HG02852 (cell line): Measurements from ENCODE around the gene PCDHAC2.

ENCODE experiments used
- ATAC-seq: cut with Tn5 transposase; IDR thresholded peaks from one replicate; pipeline ENCODE4 v1.9.1; 2021; ENCODE audit warnings: mild to moderate bottlenecking, moderate library complexity; ENCODE audit not compliant: unreplicated experiment

PCDHAC2 gene, protein sequence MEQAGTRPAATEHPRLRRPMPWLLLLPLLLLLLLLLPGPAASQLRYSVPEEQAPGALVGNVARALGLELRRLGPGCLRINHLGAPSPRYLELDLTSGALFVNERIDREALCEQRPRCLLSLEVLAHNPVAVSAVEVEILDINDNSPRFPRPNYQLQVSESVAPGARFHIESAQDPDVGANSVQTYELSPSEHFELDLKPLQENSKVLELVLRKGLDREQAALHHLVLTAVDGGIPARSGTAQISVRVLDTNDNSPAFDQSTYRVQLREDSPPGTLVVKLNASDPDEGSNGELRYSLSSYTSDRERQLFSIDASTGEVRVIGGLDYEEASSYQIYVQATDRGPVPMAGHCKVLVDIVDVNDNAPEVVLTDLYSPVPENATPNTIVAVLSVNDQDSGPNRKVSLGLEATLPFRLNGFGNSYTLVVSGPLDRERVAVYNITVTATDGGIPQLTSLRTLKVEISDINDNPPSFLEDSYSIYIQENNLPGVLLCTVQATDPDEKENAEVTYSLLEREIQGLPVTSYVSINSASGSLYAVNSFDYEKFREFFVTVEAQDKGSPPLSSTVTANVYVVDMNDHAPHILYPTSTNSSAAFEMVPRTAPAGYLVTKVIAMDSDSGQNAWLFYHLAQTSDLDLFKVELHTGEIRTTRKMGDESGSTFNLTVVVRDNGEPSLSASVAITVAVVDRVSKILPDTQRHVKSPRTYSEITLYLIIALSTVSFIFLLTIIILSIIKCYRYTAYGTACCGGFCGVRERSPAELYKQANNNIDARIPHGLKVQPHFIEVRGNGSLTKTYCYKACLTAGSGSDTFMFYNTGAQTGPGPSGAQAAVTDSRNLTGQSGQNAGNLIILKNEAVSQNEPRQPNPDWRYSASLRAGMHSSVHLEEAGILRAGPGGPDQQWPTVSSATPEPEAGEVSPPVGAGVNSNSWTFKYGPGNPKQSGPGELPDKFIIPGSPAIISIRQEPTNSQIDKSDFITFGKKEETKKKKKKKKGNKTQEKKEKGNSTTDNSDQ

DNA sequence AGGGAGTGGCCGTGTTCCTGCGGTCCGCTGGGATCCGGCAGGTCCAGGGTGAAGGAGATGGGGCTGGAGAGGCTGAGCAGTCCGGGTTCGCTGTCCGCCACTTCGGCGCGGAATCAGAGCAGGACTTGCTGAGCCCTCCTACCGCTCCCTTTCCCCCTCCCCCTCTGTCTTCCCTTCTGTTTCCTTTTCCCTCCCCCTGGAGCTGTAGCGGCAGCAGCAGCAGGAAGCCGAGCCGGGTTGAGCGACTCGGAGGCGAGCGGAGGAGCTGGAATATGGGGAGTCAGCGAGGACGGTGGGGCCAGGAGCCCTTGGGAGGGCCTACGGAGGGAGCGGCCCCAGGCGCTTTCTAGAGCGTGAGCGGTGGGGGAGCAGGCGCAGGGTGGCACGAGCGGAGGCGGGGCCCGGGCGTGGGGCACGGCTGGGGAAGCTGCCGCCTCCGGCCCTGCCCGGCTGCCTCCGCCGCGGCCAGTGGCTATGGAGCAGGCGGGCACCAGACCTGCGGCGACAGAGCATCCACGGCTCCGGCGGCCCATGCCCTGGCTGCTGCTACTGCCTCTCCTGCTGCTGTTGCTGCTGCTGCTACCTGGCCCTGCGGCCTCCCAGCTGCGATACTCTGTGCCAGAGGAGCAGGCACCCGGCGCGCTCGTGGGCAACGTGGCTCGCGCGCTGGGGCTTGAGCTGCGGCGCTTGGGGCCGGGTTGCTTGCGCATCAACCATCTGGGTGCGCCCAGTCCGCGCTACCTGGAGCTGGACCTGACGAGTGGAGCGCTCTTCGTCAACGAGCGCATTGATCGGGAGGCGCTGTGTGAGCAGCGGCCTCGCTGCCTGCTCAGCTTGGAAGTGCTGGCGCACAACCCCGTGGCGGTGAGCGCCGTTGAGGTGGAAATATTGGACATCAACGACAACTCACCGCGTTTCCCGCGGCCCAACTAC lies at the start of gene PCDHAC2:
PCDHAC2 (plus strand) TSS at position 184 of the 933 bp plus-strand sequence; CDS start at position 475, 291 bp downstream.
- ATAC-seq, result no peak

DNA sequence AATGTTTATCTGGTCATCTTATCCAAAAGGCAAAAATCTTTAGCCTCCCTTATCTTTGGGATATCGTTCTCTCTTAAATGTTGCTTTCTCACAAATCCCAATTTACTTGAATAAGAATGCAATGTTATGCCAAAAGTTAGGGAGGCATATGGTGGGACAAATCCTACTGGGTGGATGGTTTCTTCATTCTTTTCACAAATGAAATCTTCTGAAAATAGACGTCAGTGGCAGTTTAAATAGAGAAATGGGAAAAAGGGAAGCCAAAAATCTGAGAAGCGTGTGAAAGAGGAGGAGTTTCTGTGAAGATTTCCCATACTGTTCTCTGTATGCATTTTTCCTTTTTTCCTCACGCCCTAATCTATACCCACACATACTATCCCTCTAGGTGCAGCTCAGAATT lies 42.7 kb upstream of the PCDHAC2 start:
- no peak for ATAC-seq

DNA sequence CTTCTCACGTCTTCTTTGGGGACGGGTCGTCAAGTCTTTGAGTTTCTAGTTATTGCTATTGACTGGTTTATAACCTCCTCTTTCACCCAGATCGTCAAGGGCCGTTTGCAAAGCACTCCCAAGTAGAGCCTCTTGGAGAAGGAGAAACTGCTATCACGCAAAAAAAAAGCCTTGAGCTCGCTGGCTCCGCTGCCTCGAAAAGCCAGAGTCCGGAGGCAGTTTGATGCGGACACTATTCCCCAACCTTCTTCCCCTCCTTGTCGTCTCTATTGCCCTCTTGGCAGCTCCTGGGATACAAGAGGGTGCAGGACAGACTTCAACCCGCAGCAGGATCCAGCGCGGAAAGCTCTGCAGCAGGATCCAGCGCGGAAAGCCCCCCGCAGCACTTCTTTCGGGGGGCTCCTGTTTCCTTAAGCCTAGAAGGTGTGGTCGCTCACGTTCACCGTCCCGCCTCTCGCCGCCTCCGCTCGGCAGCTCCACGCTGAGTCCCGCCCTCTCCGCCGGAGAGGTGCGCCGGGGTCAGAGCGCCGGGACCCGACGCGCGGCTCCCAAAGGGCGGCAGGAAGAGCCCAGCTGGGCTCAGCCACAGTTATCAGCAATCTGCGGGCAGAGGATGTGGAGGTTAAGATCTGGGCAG lies 40.4 kb upstream of the PCDHAC2 start, which contains the start of gene PCDHAC1:
PCDHAC1 (plus strand) TSS at position 494 of the 637 bp plus-strand sequence. CDS start 594 bp downstream, outside the sequence.
- ATAC-seq, result no peak

DNA sequence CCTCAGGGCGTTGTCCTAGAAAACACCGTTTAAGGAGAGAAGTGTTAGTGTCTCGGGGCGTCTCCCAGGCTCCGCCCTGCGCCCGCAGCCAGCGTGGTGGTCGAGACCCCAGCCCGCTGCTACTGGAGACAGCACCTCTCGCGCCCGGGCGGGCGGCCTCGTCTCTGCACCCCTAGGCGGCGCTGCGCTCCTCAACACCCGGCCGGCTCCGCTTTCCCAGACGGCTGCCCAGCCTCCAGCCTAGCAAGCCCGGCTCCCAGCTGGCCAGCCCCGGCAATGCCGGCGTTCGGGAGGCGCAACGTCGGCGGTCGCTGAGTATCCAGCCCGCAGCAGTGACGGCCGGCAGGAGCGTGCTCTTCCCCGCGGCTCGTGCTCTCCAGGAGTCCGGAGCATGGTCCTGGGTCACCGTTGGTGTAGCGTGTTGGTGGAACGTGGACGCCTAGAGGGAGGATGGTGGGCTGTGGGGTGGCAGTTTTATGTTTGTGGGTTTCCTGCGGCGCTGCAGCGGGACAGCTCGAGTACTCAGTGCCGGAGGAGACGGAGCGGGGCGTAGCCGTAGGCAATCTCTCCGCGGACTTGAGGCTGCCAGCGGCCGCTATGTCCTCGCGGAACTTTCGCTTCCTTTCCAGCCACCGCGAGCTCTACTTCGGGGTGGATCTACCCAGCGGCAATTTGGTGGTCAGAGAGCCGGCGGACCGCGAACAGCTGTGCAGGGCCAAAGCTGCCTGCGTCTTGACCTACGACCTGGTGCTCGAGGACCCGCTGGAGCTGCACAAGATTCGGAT lies 39.6 kb upstream of the PCDHAC2 start:
- no peak for ATAC-seq

DNA sequence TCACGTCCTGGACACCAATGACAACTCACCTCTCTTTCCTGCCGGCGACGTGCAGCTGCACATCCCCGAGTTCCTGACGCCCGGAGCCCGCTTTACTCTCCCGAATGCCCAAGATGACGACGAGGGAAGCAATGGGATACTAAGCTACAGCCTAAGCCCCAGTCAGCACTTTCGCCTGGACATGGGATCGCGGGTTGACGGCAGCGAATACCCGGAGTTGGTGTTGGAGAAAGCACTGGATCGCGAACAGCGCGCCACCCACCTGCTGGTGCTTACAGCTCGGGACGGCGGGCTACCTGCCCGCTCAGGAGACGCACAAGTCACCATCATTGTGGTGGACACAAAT lies 39.1 kb upstream of the PCDHAC2 start:
- no peak for ATAC-seq

DNA sequence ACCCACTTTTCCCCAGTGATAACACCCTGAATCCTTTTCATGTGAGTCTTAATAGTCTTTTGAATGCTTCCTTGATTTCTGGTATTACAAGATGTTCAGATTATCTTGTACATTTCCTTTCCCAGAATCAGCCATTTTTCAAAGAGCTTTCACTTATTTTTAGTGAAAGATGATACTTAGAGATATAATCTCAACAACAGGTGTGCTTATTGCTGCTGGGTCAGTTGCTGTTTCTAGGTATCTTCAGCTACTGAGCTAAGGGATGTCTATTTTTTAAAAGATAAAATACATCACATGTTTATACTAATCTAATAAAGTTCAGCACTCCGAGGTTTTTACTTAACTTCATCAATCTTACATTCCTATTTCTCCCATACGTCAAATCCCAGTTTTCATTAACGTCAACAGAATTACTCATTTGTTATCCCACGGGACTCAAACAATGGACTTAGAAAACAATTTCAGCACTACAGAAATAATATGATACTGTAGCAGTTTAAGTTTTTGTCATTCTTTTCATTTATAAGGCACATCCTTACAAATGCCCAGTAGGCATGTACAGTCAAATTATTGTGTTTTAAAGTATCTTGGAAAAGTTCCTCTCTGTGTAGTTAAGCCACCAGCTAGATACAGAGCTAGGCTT lies 31.2 kb upstream of the PCDHAC2 start:
- no peak for ATAC-seq

DNA sequence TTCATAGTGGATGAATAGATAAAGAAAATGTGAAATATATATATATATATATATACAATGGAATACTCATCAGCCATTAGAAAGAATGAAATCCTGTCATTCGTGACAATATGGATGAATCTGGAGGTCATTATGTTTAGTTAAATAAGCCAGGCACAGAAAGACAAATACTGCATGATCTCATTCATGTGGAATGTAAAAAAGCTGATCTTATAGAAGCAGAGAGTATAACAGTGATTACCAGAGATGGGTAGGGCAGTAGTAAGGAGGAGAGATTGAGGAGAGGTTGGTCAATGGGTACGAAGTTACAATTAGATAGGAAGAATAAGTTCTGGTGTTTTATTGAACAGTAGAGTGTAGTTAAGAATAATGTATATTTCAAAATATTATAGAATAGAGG lies 19.7 kb upstream of the PCDHAC2 start:
- no peak for ATAC-seq

DNA sequence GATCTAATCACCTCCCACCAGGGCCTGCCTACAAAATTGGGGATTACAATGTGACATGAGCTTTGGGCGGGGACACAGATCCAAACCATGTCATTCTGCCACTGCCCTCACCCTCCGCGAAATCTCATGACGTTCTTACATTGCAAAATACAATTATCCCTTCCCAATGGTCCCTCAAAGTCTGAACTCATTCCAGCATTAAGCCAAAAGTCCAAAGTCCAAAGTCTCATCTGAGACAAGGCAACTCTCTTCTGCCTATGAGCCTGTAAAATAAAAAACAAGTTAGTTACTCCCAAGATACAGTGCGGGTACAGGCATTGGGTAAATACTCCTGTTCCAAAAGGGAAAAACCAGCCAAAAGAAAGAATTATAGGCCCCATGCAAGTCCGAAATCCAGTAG lies 14.6 kb upstream of the PCDHAC2 start:
- no peak for ATAC-seq

DNA sequence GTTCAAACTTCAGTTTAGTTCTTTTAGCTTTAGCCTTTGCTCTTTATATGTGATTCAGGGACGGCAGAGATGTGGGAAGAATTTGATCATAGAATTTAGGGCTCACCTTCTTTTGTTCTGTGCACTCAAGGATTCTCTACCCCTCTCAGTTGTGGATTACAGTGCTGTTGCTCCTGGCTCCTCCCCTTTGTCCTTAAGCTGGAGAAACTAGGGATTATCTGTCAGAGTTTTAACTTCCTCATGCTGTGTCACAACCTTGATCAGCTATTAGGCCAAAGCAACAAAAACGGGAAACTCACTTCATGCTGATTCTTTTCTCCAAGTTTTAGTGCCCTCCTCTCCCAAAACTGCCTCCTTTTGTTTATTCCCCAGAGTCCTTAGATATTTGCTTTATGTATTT lies 13.0 kb upstream of the PCDHAC2 start:
- ATAC-seq, result no peak

DNA sequence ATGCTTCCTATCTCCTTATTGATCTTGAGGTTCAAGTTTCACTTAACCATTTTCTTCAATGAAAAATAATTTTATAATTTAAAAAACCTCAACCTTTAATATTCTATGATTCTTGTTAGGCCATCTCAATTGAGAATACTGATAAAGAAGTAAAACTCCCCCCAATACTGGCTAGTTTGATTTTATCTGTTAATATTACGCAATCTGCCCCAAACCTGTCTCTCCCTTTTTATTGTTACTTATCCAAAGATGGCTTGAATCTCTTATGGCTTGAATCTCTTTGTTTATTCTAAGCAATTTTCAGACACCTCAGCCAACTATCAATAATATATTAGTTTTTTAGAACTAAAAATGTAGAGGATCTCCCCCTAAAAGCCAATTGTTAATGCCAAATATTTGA lies 4.1 kb upstream of the PCDHAC2 start:
- no peak for ATAC-seq

DNA sequence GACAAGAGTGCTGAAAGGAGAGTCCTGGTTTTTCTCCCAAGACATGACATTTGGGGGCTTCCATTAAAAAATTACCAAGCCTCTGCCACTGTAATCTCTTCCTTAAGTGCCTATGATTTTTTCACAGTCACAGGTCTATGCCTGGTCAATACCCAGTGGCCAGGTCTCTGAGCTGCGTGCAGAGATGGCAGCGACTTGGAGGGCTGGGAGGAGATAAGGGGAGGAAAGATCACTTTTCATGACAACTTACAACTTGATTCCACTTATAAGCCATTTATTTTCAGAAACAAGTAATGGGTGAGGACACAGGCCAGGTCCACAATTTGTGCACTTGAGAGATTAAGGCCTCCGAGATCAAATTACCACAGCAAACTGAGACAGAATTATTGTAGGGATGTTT lies 1.9 kb upstream of the PCDHAC2 start:
- no peak for ATAC-seq

DNA sequence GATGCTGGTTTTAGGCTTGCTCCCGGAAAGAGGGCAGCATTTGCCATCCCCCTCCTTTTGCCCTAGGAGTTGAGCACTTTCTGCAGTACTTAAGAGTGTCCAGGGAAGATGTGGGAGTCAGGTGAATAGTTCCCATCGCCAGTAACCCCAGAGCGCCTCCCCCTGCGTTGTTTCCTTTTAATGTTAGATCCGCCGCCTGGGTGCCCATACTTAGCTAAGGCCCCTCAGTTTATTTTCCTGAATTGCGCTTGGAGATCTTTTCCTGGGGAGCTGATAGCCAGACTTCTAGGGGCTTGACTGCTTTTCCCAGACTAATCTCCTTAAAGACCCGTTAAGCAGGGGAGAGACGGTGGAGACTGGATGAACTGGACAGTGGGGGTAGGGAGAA lies 377 bp upstream of the PCDHAC2 start:
- no peak for ATAC-seq

DNA sequence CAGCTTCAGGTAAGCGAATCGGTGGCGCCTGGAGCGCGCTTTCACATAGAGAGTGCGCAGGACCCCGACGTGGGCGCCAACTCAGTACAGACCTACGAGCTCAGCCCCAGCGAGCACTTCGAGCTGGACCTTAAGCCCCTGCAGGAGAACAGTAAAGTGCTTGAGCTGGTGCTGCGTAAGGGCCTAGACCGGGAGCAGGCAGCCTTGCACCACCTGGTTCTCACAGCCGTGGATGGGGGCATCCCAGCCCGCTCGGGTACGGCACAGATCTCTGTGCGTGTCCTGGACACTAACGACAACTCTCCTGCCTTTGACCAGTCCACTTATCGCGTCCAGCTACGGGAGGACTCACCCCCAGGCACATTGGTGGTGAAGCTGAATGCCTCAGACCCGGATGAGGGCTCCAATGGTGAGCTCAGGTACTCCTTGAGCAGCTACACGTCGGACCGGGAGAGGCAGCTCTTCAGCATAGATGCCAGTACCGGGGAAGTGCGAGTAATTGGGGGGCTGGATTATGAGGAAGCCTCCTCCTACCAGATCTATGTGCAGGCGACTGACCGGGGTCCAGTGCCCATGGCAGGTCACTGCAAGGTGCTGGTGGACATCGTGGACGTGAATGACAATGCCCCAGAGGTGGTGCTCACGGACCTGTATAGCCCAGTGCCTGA lies 1.1 kb downstream of the PCDHAC2 start:
- no peak for ATAC-seq

DNA sequence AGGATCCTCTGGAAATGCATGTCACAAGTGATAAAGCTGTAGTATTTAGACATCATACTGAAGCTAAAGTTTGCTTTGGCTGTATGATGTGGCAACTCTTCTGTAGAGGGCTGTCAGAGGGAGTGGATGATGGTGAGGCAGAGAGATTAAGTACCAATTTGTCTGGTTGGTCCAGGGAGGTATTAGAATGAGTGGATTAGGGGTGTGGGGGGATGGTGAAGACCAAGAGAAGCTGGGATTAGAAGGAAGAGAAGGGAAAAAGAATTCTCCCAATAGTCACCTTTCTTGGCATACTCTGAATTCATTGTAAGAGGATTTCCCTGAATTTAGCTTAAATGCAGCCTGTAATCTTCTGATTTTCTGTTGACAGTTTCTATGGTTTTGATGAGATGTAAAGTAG lies 3.6 kb downstream of the PCDHAC2 start:
- no peak for ATAC-seq

DNA sequence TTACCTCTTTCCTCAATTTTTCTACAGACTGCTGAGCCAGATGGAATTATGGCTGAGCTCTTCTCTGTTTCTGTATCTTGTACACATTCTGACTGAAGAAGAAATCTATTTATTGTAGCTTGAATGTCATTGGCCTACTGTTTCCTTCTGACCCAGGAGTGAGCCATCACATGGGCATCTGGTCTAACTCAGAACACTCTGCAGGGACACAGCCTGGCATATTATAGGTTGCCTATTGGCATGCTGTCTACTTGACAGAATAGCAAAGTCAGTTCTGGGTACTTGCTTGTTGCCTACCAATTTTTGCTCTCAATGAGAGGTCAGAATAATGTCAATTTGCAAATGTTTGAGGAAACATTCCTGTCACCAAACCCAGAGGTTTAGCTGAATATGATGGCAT lies 7.3 kb downstream of the PCDHAC2 start:
- no peak for ATAC-seq

DNA sequence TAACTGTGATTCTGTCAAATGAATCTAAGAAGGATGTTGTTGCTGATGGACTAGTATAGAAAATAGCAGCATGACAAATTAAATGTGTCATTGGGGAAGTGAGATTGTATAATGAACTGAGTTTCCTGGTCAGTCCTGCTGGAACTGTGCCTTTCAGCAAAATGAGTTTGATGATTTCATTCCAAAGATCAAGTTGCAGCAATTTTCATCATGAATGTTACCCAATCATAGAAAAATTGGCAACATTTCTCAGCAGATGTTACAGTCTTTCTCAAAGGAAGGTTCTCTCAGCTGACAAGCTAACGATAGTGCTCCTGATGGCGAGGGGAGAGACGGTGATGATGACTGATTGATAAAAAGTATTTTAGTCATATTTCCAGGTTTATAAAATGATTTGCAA lies 10.7 kb downstream of the PCDHAC2 start:
- ATAC-seq, result no peak

DNA sequence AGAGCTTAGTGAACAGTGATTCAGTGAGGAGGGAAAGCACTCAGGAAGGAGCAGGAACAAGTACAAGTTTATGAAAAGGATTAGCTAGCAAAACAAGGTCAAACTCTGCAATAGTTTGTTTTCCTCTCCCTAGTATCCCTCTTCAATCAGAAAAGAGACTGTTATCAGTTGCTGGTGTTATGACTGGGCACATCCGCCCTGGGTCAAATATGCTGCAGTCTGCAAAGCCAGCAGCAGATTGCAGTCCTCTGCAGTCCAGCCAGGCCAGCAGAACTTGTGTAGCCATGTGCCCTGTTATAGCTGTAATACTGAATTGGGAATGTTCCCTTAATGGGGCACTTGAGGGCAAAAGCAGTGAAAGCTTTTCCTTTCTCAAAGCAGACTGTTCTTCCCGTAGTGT lies 12.0 kb downstream of the PCDHAC2 start:
- no peak for ATAC-seq

DNA sequence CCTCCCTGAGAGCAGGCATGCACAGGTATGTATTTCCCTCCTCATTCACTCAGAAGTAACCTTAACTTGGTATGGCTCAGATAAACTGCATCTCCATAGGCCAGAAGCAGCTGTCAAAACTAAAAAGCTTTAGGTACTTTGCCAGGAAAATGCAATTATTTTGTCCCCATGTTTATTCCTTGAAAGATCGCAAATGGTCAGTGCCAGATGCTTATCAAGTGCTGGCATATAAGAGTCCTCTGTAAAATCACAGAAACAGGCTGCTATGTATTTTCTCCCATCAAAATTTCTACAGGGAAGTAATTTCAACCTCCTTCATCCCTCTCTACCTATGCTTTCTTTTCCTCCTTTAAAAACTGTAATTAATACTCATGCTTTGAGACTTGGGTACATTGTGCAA lies 12.7 kb downstream of the PCDHAC2 start:
- no peak for ATAC-seq
